Panc1 (cell line): ENCODE measurements around the gene MAS1L. TPM values are rescaled to one million over a fixed set of nuclear protein-coding genes. Genes with fewer than 3 reads are reported as not detected.

Experiments used
- ATAC-seq: fragments of 200-7000 bp; cut with Tn5 transposase; 2 replicates; pipeline ENCODE4 v1.9.1; 2020; ENCODE audit warnings: mild to moderate bottlenecking, moderate library complexity
- BruUV-seq: library from RNA; stranded (reverse); fragments of 400-500 nt; replicated peaks from 2 replicates; lab custom pipeline; 2021; lab: Mats Ljungman, UMichigan
- CTCF ChIA-PET: fragments of 300-600 bp; sonication (Branson Sonifier 250); formaldehyde crosslinking; loops from one replicate; lab custom pipeline; 2022; ENCODE audit warnings: antibody characterized with exemption; lab: Charles Lee
- POLR2A ChIA-PET: fragments of 300-600 bp; sonication (Branson Sonifier 250); formaldehyde crosslinking; loops from one replicate; lab custom pipeline; 2022; ENCODE audit warnings: antibody characterized with exemption; lab: Charles Lee
- DNase-seq: peaks from one replicate; pipeline ENCODE4 v3.0.0-alpha.2; 2010; ENCODE audit warnings: low read depth, low spot score
- H3K27ac ChIP-seq: 2 replicates; pipeline ENCODE4 v1.5.1; 2011; ENCODE audit warnings: mild to moderate bottlenecking, low read length, inconsistent platforms
- H3K27me3 ChIP-seq: fragments of 200-500 bp; sonication (Bioruptor generic); 2 replicates; pipeline ENCODE4 v1.6.0; 2014; ENCODE audit warnings: low read length, inconsistent platforms; ENCODE audit not compliant: control insufficient read depth, insufficient read depth
- H3K36me3 ChIP-seq: fragments of 200-500 bp; sonication (Bioruptor generic); 2 replicates; pipeline ENCODE4 v1.5.1; 2014; ENCODE audit warnings: inconsistent platforms, mild to moderate bottlenecking, low read length, moderate library complexity; ENCODE audit not compliant: control insufficient read depth, insufficient read depth
- H3K4me1 ChIP-seq: 2 replicates; pipeline ENCODE4 v1.5.1; 2011; ENCODE audit warnings: inconsistent platforms, mild to moderate bottlenecking, low read length, moderate library complexity; ENCODE audit not compliant: control insufficient read depth, insufficient read depth
- H3K4me3 ChIP-seq, 2 experiments: 2 replicates each; pipeline ENCODE4 v1.5.1; 2011 to 2012; ENCODE audit warnings: low read depth in 2 of 2, low read length in 2 of 2, mild to moderate bottlenecking in 2 of 2, inconsistent platforms in 1 of 2, moderate library complexity in 1 of 2
- H3K9me3 ChIP-seq: fragments of 200-500 bp; sonication (Bioruptor generic); 2 replicates; pipeline ENCODE4 v1.5.1; 2014; ENCODE audit warnings: low read depth, mild to moderate bottlenecking, inconsistent platforms, low read length, moderate library complexity; ENCODE audit not compliant: control insufficient read depth, insufficient read depth
- CTCF ChIP-seq: fragments of 450-650 bp; IDR thresholded peaks from 2 replicates; pipeline ENCODE4 v1.5.1; 2017; ENCODE audit warnings: mild to moderate bottlenecking
- POLR2AphosphoS5 ChIP-seq: IDR thresholded peaks from 2 replicates; pipeline ENCODE4 v1.6.1; 2012; ENCODE audit warnings: mild to moderate bottlenecking, low read depth, low read length, moderate library complexity
- SIN3A ChIP-seq: IDR thresholded peaks from 2 replicates; pipeline ENCODE4 v1.6.1; 2012; ENCODE audit warnings: low read depth, mild to moderate bottlenecking, low read length, moderate library complexity, borderline replicate concordance; ENCODE audit not compliant: insufficient read depth
- TCF7L2 ChIP-seq: IDR thresholded peaks from 2 replicates; pipeline ENCODE4 v1.6.1; 2011; ENCODE audit warnings: mild to moderate bottlenecking, low read depth, low read length, inconsistent platforms
- in situ Hi-C: cut with HindIII; loops from 2 replicates; pipeline ENCODE4 v1.10.0; 2016; ENCODE audit warnings: low sequenced_read_pairs, low pct_unique_long_range_greater_than_20kb
- intact Hi-C: fragments of 100-400 bp; cut with micrococcal nuclease; formaldehyde crosslinking; loops from one replicate; pipeline ENCODE4 v1.10.0; 2022; ENCODE audit not compliant: unreplicated experiment
- total RNA-seq: library from RNA; stranded (reverse); gene quantifications from one replicate; pipeline ENCODE4 v1.2.1, GENCODE V29; 2021; ENCODE audit not compliant: unreplicated experiment
- TF ChIP-seq, protein P1 (sequence below), 2 experiments: IDR thresholded peaks; 2 replicates each; pipeline ENCODE4 v1.6.1; 2011 to 2012; ENCODE audit warnings: low read depth in 2 of 2, control low read depth in 1 of 2, low read length in 1 of 2, mild to moderate bottlenecking in 1 of 2, moderate library complexity in 1 of 2; ENCODE audit not compliant: insufficient read depth in 1 of 2

MAS1L gene
- total RNA-seq, 1 experiment from 2014 or later = not detected

DNA sequence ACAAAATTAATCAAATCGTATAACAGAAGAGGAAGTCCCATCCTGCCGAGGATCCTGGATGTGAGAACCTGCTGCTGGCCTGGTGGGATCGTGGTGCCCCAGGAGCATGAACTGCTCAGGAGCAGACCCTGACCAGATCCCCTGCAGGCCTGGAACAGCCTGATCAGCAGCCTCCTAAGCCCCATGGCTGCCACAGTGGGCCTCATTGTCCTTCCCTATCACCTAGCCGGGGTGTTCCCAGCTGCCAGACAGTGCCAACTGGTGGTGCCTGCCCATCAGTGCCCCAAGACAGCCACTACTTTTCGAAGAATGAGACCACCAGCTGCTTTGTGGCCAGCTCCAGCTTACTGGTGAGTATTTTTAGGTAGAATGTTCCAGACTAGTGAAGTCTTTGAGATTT lies 19.6 kb upstream of the MAS1L start:
- TF ChIP-seq POLR2AphosphoS5 (no peak), CTCF (no peak), TCF7L2 (no peak), SIN3A (no peak)
- TF ChIP-seq, protein P1, sequence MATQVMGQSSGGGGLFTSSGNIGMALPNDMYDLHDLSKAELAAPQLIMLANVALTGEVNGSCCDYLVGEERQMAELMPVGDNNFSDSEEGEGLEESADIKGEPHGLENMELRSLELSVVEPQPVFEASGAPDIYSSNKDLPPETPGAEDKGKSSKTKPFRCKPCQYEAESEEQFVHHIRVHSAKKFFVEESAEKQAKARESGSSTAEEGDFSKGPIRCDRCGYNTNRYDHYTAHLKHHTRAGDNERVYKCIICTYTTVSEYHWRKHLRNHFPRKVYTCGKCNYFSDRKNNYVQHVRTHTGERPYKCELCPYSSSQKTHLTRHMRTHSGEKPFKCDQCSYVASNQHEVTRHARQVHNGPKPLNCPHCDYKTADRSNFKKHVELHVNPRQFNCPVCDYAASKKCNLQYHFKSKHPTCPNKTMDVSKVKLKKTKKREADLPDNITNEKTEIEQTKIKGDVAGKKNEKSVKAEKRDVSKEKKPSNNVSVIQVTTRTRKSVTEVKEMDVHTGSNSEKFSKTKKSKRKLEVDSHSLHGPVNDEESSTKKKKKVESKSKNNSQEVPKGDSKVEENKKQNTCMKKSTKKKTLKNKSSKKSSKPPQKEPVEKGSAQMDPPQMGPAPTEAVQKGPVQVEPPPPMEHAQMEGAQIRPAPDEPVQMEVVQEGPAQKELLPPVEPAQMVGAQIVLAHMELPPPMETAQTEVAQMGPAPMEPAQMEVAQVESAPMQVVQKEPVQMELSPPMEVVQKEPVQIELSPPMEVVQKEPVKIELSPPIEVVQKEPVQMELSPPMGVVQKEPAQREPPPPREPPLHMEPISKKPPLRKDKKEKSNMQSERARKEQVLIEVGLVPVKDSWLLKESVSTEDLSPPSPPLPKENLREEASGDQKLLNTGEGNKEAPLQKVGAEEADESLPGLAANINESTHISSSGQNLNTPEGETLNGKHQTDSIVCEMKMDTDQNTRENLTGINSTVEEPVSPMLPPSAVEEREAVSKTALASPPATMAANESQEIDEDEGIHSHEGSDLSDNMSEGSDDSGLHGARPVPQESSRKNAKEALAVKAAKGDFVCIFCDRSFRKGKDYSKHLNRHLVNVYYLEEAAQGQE (IDR thresholded peaks at IDR 0.05; ENCODE audit: insufficient read depth in 1 of 2, low read depth in 2 of 2, low read length in 1 of 2) = no peak
- Histone ChIP-seq H3K9me3 (no peaks in the 10 kb centered on the region), H3K27ac (no peak overlapping the region), H3K27me3 (no peaks in the 10 kb centered on the region; the same call in 1 of the 2 replicates), H3K4me3 (no peak overlapping the region), H3K36me3 (no peaks in the 10 kb centered on the region), H3K4me1 (no peaks in the 10 kb centered on the region)
- no TSS peak for BruUV-seq
- ATAC-seq (no peak), DNase-seq (no peak)
- ChIA-PET CTCF (no interaction called here), POLR2A (no interaction called here)
- intact Hi-C loops (no loop called here), in situ Hi-C loops (no loop called here)

DNA sequence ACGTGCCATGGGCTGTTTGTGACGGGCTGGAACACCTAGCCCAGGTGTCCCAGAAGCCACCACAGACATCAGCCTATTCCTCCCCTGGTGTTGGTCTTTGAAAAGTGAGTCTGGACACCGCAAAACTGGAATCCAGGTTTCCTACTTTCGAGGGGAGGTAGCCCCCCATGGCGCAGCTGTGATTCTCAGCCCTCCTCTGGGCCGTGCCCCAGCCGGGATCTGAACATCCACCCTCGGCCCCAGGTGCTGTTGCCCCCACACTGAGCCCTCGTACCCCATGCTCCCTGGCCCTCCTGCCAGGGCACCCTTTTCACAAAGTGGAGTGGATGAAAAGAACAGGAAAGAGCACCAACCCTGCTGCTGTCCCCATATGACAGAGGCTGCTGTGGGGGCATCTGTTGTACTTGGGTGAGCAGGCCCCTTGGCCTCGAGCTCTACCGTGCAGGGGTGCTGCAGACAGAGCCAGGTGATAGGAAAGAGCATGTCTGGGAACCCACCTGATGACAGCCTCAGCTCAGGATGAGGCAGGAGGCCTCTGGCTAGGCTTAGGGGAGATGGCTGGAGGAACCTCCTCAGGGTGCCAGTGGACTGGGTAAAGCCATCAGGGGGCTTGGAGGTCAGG lies 18.8 kb upstream of the MAS1L start:
- TF ChIP-seq POLR2AphosphoS5 (no peak), SIN3A (no peak), TCF7L2 (no peak), CTCF (no peak)
- TF ChIP-seq, protein P1 (IDR thresholded peaks at IDR 0.05; ENCODE audit: insufficient read depth in 1 of 2, low read depth in 2 of 2, low read length in 1 of 2) = no peak
- H3K27me3 ChIP-seq = no peaks in the 10 kb centered on the region; the same call in 1 of the 2 replicates
- H3K4me3 ChIP-seq = no peak overlapping the region
- ATAC-seq = no peak
- BruUV-seq = no TSS peak
- intact Hi-C loops (no loop called here), in situ Hi-C loops (no loop called here)
- ChIA-PET CTCF (interaction anchor here (0.7 kb wide), 1 partner anchor 106 kb away, joined by 3 read pairs; no protein-coding TSS in a partner anchor), POLR2A (no interaction called here)
- H3K4me1 ChIP-seq = no peaks in the 10 kb centered on the region
- no peak overlapping the region for H3K27ac ChIP-seq
- H3K36me3 ChIP-seq = no peaks in the 10 kb centered on the region
- no peaks in the 10 kb centered on the region for H3K9me3 ChIP-seq
- no peak for DNase-seq
